ENCODE data around the gene ZBTB7C.
"Not testable (repeated sequence)": the region's sequence is repeated elsewhere in the genome, so short reads cannot be mapped to it uniquely, and the experiment has no call there.

ZBTB7C gene

DNA sequence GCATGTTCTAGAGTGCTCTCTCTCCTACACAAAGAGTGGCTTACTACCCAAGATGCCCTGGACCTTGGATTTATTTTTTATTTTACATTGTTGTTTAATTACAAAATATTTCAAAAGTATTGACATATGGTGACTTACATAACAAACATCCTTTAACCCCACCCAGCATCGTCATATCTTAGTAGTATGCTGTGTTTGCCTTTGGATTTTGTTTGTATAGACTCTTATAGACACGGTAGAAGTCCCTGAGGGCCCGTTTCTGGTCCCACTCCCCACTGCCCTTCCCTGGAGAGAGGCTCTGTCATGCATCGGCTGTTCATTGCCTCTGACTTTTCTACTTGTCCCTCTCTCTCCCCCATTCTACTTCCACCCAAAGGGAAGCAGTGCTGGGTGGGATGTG, 112.0 kb downstream of the ZBTB7C start:
- DNase-seq (ENCODE audit: low read depth in 3 of 3): no peak

DNA sequence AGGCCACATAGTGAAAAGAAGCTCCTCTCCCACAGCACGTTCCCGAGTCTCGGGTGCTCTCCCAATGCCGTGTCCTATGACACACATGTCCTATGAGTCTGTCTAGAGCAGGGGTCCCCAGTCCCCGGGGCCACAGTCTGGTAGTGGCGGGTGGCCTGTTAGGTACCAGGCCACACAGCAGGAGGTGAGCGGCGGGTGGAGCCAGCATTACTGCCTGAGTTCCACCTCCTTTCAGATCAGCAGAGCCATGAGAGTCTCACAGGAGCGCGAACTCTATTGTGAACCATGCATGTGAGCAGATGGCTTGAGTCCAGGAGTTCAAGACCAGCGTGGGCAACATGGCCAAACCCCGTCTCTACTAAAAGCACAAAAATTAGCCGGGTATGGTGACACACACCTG, 112.6 kb downstream of the ZBTB7C start:
- DNase-seq (ENCODE audit: low read depth in 3 of 3): no peak

DNA sequence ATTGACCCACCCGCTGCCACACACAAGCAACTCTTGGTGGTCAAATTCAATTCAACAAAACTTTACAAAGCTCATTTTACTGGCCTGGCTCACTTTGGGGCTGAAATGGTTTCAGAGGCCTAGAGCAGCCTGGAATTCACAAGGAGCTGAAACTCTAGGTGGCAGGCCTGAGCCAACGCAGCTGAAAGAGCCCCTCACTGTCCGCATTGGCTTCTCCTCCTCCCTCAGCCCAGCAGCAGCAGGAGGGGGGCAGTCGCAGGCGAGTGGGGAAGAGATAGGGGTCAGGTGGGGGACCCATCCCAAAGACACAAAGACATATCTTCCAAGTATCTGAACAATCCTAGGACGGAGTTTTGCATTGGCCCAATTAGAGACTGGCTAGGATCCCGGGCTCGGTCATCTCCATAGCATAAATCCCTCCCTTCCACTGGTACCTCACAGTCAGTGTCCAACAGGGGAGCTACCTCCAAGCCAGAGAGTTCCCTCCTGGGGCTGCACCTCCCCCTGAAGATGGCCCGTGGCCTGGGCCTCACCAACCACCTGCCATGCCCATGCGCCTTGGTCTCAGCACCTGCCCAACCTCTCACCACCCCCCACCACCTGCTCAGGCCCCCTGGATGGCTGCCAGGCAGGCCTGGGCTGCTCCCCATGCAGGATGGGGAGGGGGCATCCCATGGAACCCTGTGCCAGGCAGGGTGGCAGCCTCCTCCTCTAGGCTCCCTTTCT, 113.4 kb downstream of the ZBTB7C start:
- DNase-seq (ENCODE audit: low read depth in 3 of 3): no peak

DNA sequence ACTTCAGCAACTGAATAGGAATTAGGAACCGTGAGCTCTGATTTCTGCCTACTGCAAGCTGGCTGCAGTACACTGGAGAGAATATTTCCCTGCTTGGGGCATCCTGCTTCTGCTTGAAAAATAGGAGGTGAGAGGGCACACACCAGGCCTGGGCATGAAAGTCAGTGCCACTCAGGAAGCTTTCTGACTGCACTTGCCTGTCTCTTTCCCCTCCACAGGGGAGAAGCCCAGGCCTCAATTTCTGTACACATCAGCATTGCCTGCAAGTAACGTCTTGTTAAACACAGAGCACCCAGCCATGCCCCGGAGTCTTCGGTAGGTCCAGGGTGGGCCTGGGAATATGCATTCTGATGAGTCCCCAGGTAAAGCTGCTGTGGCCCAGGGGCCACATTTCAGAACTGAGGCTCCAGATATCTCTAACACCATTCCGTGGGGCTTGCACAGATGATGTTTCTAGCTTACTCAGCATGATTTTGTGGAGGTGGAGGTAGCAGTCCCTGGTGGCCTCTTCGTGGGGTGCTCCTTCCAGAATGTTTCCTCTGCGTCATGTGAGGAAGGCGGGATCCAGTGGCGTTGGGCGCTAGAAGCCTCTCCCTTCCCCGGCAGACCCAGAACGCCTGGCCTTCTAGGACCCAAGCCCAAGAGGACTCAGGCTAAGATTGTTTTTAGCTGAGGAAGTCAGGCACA, 114.1 kb downstream of the ZBTB7C start:
- DNase-seq (ENCODE audit: low read depth in 3 of 3): no peak

DNA sequence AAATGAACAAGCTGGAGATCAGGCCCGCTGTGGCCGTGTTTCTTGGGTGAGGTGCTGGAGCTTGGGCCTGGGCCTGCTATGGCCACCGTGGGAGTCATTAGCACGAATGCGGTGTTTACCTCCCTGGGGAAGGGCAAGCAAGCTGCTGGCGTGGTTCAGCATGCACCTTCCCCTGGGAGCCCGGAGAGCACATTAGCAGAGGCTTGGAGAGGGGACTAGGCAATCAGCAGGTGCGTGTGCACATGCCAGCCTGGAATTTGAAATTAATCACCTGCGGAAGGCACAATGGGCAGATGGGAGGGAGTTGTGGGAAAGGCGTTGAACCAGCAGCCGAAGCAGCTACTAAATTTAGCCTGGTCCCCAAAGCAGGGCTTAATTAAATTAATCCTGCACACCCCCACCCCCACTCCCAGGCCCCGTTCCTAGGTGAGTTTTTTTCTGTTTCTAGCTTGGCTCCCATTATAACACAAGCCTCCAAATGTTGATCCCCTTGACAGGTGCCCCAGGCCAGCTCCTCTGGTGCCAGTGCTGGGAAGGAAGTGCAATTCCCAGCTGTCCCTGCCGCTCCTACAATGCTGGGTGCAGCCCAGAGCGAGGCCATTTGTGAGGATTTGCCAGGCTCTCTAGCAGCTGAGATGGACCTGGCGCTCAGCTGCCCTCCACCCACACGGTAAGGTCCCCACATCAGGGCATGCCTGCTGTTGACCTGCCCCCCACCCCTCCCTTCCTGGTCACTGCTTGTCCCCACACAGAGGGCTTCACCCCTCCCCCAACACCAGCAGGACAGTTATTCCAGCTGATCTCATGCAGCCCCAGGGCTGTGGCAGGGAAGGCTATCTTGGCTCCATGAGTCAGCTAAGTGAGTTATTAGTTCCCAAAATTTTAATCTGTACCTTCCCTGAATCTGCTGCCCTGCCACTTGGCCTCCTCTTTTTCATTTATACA, 115.0 kb downstream of the ZBTB7C start:
- no peak for DNase-seq (ENCODE audit: low read depth in 3 of 3)

DNA sequence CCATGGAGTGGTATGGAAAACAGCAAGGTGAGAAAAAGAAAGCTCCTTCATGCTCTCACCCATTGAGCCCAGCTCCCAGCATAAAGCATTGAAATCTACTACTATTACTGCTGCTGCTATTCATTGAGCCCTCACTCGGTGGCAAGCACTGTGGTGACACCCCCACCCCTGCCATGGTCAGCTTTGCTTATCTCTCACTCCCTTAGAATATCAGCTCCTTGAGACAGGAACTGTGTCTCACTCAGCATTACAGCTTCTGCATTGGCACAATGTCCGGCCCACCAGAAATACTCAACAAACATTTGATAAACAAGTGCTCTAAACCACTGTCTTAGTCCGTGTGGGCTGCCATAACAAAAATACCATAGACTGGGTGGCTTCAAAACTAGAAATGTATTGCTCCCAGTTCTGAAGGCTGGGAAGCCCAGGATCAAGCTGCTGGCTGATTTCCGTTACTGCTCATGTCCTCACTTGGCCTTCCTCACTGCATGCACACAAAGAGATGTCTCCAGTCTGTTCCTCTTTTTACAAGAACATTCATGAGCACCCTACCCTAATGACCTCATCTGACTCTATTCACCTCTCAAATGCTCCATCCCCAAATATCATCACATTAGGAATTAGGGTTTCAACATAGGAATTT, 116.3 kb downstream of the ZBTB7C start:
- DNase-seq (ENCODE audit: low read depth in 3 of 3): no peak

DNA sequence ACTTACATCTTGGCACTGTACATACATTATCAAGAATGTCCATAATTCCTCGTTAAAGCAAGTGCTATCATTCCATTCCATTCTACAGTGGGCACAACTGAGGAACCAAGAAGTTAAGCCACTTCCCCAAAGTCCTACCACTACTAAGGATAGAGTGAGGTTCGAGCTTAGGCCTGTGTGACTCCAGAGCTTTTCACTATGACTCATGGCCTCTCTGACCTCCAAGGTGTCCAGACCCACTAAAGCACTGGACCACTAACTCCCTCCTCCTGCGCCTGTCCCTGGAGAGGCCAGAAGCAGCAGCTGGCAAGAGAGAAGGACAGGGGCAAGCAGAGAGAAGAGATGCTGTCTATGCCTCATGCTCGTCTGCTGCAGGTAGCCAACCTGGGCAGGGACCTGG, 117.0 kb downstream of the ZBTB7C start:
- DNase-seq (ENCODE audit: low read depth in 3 of 3): no peak

DNA sequence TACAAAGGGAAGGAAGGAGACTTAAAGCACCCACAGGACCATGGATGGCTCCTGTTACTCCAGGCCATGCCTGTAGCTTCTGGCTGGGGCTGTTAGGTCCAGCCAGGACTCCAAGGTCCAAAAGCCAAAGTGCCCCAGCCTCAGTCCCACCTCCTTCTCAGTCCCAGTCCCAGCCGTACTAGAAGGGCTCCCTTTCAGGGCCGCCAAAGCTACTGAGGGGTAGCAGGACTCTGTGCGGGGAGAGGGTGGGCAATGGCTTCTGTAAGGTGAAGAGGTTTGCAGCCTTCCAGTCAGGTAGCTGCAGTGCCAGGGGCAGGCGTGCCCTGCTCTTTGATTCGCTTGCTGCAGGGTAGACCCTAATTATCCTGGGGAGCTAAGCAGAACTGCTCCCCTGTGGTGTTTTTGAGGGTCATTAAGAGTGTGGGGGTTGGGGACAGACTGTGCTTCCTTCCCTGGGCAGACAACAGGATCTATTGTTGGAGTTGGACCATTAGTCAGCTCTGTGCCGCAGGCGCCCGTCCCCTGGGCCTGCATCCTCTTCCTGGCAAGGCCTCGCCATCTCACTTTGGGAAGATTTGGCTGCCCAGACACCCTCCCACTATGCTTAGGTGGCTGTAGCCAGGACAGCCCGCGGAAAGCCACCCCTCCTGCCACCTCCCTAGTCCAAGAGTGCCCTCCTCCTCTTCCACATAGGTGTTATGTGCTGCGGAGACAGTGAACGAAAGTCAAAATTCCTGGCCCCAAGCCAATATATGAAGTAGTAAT, 118.8 kb downstream of the ZBTB7C start:
- no peak for DNase-seq (ENCODE audit: low read depth in 3 of 3)

DNA sequence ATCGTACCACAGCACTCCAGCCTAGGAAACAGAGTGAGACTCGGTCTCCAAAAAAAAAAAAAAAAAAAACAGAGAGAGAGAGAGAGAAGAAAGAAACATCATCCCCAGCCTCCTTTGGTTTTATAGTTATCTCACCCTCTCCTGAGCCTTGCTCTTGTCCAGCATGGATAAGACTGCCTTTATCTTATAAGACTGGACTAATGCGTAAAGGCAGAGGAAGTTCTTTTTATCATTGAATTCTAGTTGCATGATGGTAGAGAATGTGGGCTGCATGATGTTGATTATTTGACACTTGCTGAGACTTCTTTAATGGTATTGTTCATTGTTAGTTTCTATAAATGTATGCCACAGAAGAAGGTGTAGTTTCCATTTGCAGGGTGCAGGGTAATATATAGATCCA, 124.4 kb downstream of the ZBTB7C start:
- DNase-seq (ENCODE audit: low read depth in 3 of 3): no peak

DNA sequence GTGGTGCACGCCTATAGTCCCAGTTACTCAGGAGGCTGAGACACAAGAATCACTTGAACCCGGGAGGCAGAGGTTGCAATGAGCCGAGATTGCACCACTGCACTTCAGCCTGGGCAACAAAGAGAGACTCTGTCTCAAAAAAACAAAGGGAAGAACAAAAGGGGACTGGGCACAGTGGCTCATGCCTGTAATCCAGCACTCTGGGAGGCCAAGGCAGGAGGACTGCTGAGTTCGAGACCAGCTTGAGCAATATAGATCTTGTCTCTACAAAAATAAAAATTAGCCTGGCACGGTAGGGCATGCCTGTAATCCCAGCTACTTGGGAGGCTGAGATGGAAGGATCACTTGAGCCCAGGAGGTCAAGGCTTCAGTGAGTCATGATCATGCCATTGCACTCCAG, 125.2 kb downstream of the ZBTB7C start:
- DNase-seq (ENCODE audit: low read depth in 3 of 3): not testable (repeated sequence)

DNA sequence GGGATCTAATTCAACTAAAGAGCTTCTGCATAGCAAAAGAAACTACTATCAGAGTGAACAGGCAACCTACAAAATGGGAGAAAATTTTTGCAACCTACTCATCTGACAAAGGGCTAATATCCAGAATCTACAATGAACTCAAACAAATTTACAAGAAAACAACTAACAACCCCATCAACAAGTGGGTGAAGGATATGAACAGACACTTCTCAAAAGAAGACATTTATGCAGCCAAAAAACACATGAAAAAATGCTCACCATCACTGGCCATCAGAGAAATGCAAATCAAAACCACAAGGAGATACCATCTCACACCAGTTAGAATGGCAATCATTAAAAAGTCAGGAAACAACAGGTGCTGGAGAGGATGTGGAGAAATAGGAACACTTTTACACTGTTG, 127.7 kb downstream of the ZBTB7C start:
- not testable (repeated sequence) for DNase-seq (ENCODE audit: low read depth in 3 of 3)

DNA sequence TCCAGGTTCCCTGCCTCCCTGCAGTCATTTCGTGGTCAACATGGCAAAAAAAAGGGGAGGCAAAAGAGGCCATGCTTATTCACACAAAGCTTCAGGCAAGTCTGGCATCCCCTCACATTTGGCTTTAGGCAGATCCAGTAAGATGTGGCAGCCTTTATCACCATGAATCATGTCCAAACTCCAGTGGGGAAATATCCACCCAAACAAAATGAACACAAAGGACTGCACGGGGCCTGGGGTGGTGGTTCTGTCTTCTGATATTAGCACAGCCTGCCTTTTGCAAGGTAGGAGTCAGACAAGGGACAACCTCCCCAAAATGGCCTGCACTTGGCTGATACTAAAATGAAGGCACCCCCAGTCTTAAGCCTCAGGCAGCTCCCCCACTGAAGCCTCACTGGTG, 129.9 kb downstream of the ZBTB7C start:
- no peak for DNase-seq (ENCODE audit: low read depth in 3 of 3)

DNA sequence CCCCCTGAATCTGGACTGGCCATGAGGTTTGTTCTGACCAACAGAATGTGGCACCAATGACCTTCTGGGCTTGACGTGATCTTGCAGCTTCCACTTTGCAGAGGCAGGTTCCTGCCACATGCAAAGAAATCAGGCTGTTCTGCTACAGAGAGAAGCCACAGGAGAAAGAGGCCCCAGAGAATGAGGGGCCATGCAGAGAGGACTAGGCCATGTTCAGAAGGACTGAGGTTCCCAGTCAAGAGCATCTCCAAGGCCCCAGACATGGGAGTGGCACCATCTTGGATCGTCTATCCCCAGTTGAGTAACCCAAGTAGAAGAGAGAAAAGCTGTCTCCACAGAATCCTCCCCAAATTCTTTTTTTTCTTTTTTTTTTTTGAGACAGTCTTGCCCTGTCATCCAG, 131.1 kb downstream of the ZBTB7C start:
- DNase-seq (ENCODE audit: low read depth in 3 of 3): no peak

DNA sequence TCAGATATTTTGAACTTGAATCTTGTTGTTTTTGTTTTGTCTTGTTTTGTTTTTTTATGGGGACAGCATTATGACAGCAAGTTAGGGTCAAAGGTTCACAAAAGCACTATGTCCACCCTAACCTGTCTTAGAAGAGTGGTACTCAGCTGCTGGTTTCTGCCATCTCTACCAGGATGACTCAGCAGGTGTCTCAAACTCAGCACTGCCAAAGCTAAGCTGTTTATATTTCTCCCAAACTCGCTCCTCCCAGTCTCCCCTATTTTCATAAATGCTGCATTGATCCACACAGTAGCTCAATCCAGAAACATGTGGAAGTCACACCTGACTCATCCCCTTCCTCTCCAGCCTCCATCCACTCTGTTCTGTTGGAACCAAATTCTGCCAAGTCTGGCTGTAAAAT, 134.9 kb downstream of the ZBTB7C start:
- DNase-seq (ENCODE audit: low read depth in 3 of 3): no peak

DNA sequence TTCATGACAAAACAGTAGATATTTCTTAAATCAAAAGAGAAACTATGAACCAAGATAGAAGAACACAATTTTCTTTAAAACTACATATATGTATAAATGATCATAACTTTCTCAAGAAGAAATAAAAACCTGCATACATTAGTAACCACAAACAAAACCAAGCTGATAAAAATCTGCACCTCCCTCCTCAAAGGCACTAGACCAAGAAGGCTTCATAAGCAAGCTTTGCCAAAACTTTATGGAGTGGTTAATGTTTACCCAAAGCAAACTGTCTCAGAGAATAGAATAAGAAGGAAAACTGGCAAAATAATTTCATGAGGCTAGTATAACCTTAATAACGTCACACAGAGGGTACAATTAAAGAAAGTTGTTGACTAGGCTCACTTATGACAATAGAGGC, 138.3 kb downstream of the ZBTB7C start:
- DNase-seq (ENCODE audit: low read depth in 3 of 3): no peak

DNA sequence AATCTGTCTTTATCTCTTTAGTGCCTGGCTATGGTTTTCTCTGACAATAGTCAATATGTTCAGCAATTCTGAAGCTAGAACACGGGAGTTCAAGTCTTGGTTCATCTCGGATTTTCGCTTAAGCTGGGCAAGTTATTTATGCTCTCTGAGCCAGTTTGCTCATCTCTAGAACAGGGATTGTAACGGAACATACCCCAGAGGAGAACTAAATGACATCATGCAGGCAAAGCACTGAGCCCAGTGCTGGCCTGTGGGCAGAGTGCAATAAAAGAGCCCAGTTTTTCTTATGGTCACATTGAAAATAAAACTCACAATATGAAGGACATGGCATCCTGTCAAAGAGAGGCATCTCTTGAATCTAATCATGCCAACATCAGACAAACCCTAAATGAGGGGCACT, 143.9 kb downstream of the ZBTB7C start:
- DNase-seq (ENCODE audit: low read depth in 3 of 3): no peak

DNA sequence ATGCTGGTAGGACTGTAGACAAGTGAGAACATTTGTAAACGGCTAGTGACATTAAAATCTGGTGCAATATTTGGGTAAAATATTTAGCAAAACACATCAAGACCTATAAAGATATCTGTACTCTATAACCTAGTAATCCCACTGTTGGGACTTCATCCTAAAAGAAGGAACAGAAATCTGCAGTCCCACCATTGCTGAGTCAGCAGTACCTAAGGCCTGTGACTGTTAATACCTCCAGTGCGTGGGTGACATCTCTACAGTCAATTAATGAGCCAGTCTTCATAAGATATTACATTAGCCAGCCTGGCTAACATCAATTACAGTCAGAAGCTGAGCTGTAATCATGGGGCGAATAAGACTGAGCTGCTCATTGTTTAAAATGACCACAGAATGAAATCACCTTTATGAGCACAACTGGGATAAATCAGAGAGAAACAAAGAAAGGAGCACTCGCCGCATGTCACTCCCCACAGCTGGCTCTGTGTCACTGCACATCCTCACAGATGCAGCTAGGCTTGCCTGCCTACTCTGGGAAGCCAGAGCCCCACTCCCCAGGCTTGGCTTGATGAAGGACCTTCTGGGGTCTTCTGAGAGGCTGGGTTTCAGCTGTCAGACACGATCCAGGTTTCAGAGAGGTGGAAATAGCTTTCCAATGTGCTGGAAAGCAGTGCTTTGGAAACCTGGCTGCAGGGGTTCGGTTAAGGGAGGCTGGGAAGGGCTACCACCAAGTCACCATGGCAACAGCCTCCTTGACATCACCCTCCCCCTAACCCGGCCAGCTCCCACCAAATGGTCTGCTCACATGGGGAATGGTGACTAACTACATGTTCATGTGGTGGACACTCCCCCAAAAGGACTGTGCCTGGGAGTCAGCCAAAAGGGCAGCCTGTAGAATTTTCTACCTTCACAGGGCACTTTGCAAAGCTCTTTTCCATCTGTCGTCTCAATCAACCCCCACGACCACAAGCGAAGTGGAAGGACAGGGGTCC, 145.0 kb downstream of the ZBTB7C start:
- no peak for DNase-seq (ENCODE audit: low read depth in 3 of 3)

DNA sequence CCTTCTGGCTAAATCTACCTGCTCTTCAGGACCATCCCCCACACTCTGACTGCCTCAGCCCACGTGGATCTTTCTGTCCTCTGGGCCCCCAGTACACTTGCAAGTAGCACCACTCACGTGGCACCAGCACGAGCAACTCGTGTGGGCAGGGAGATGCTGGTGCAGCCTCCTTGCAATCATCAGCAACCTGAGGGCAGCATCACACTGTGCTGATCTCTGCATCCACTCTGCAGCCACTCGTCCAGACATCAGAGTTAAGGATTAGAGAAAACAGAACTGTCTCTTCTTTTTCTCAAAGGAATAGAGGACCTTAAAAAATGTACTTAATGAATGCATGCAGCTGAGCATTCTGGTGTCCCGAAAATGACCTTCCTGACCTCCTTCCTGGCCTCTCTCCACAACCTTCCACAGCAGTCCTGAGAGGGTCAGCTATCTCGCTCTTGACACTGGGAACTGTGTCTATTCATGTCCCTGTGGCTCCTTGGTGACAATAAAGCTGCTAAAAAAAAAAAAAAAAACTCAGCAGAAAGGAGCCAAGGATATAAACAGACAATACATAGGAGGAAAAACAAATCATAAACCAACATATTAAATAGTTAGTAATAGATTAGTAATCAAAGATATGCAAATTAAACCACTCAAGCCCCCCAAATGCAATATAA, 145.9 kb downstream of the ZBTB7C start:
- no peak for DNase-seq (ENCODE audit: low read depth in 3 of 3)

DNA sequence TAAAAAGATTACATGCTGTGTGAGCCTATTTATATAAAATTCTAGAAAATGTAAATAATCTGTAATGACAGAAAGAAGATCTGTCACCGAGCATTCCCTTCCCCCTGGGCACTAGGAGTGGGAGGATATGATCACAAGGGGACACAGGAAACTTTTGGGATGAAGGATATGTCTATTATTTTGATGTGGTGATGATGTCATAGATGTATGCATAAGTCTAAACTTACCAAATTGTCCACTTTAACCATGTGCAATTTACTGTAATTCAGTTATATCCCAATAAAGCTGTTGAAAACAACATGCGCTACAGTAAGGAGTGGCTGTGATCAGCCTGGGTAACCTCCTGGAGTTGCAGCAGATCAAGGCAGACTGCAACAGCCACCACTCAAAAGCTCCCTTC, 148.9 kb downstream of the ZBTB7C start:
- no peak for DNase-seq (ENCODE audit: low read depth in 3 of 3)

DNA sequence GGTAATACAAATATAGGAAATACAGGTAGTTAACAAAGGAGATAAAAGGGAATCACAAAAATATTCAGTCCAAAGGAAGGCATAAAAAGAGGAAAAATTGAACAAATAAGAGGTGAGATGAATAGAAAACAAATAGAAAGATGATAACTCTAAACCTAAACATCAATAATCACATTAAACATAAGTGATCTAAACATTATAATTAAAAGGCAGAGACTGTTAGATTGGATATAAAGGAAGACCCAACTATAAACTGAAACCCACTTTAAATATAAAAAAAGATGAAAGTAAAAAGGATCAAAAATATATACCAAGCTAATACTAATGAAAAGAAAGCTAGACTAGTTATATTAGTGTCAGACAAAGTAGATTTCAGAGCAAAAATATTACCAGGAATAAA, 152.3 kb downstream of the ZBTB7C start:
- DNase-seq (ENCODE audit: low read depth in 3 of 3): no peak

All from stimulated activated CD4-positive, alpha-beta T cell treated with anti-CD3 and anti-CD28 coated beads, TNF-alpha, amount 100 ng/mL, for 4 hours (primary cell).